Colonic mucosa (tissue), 4 donors: Measurements from ENCODE around the gene MAPKAPK3. TPM values are rescaled to one million over a fixed set of nuclear protein-coding genes. Genes with fewer than 3 reads are reported as not detected.
A peak's percentile ranks its signal among the peaks of the same experiment; 100 is the strongest.

ENCODE experiments used
- DNase-seq: peaks from one replicate; pipeline ENCODE4 v3.0.0-alpha.2; 2020
- H3K27ac ChIP-seq: fragments of 200-600 bp; one replicate; pipeline ENCODE4 v1.8.0; 2021
- H3K27me3 ChIP-seq: fragments of 200-600 bp; one replicate; pipeline ENCODE4 v1.8.0; 2021
- H3K36me3 ChIP-seq: fragments of 200-600 bp; one replicate; pipeline ENCODE4 v1.8.0; 2021
- H3K4me1 ChIP-seq: fragments of 200-600 bp; one replicate; pipeline ENCODE4 v1.8.0; 2021; ENCODE audit warnings: mild to moderate bottlenecking
- H3K4me3 ChIP-seq: fragments of 200-600 bp; one replicate; pipeline ENCODE4 v1.8.0; 2021
- H3K9ac ChIP-seq, 2 donors: one replicate each; pipeline ENCODE4 v1.7.0; 2013; ENCODE audit warnings: control low read depth in 2 of 2, low read depth in 2 of 2, low read length in 2 of 2
- H3K9me3 ChIP-seq: fragments of 200-600 bp; one replicate; pipeline ENCODE4 v1.8.0; 2021
- intact Hi-C: fragments of 100-400 bp; cut with DNase I; formaldehyde crosslinking; loops from one replicate; pipeline ENCODE4 v1.14.1; 2022
- total RNA-seq, 2 donors: library from RNA; stranded (reverse); fragmentation: NEBNext Ultra II Directional in 1 of 2; extraction: Animal tissue kit (Norgen Biotek cat#: 25700) in 1 of 2; gene quantifications; one replicate each; pipeline ENCODE4 v1.2.1, GENCODE V29; 2021
- TF ChIP-seq, protein P1 (sequence below): fragments of 200-600 bp; IDR thresholded peaks from one replicate; pipeline ENCODE4 v1.8.0; 2022; ENCODE audit warnings: antibody characterized with exemption, mild to moderate bottlenecking
- donor health status: healthy.
- donor health status: DM: no; HTN: no; CAD: no.
- donor health status: DM: no; HTN: no; CAD: no.

MAPKAPK3 gene
- total RNA-seq, 2 donors from 2014 or later = 27.3 to 45.1 TPM

DNA sequence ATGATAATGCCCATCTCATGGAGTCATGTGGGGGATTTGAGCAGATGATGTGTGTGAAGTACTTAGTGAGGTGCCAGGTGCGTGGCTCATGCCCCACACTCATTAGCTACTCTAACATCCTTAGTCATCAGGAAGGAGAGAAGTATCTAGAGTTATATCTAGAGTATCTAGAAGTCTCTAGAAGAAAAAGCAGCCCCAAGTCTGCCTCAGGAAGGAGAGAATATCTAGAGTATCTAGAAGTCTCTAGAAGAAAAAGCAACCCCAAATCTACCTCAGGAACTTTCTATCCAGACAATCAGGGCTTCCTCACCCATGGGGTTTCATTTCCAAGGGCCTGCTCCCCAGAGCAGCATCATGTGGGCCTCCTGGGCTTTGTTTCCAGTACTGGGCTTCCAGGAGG, 33.1 kb downstream of the MAPKAPK3 start:
- Histone ChIP-seq H3K9me3 (no peaks in the 10 kb centered on the region), H3K27me3 (no peaks in the 10 kb centered on the region), H3K4me1 (no peaks in the 10 kb centered on the region), H3K4me3 (no peak overlapping the region), H3K36me3 (no peaks in the 10 kb centered on the region), H3K27ac (no peak overlapping the region), H3K9ac (no peak overlapping the region)
- intact Hi-C loops = no loop called here
- DNase-seq = no peak
- TF ChIP-seq, protein P1, sequence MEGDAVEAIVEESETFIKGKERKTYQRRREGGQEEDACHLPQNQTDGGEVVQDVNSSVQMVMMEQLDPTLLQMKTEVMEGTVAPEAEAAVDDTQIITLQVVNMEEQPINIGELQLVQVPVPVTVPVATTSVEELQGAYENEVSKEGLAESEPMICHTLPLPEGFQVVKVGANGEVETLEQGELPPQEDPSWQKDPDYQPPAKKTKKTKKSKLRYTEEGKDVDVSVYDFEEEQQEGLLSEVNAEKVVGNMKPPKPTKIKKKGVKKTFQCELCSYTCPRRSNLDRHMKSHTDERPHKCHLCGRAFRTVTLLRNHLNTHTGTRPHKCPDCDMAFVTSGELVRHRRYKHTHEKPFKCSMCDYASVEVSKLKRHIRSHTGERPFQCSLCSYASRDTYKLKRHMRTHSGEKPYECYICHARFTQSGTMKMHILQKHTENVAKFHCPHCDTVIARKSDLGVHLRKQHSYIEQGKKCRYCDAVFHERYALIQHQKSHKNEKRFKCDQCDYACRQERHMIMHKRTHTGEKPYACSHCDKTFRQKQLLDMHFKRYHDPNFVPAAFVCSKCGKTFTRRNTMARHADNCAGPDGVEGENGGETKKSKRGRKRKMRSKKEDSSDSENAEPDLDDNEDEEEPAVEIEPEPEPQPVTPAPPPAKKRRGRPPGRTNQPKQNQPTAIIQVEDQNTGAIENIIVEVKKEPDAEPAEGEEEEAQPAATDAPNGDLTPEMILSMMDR = no peak

DNA sequence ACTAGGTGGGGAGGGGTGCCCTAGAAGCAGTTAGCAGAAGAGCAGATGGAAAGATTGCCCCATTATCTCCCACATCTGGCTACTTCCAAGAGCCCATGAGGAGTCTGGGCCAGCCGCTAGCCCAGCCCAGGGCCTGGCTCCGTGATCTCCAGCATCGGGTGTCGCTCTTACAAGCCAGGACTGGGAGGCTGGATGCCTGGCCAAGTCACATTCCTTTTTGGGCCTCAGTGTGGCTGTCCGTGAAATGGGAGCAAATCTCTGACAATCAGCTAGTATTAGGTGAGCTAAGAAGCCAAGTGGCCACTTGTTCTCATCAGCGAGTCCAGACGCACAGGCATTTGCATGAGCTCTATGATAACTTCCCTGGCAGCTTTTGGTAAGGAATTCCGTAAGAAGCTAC, 34.5 kb downstream of the MAPKAPK3 start:
- no peaks in the 10 kb centered on the region for H3K9me3 ChIP-seq
- H3K27ac ChIP-seq = no peak overlapping the region
- H3K9ac ChIP-seq = no peak overlapping the region
- TF ChIP-seq, protein P1 = no peak
- no peak overlapping the region for H3K4me3 ChIP-seq
- no peaks in the 10 kb centered on the region for H3K36me3 ChIP-seq
- intact Hi-C loops = no loop called here
- DNase-seq = no peak
- H3K27me3 ChIP-seq = no peaks in the 10 kb centered on the region
- H3K4me1 ChIP-seq = no peaks in the 10 kb centered on the region

DNA sequence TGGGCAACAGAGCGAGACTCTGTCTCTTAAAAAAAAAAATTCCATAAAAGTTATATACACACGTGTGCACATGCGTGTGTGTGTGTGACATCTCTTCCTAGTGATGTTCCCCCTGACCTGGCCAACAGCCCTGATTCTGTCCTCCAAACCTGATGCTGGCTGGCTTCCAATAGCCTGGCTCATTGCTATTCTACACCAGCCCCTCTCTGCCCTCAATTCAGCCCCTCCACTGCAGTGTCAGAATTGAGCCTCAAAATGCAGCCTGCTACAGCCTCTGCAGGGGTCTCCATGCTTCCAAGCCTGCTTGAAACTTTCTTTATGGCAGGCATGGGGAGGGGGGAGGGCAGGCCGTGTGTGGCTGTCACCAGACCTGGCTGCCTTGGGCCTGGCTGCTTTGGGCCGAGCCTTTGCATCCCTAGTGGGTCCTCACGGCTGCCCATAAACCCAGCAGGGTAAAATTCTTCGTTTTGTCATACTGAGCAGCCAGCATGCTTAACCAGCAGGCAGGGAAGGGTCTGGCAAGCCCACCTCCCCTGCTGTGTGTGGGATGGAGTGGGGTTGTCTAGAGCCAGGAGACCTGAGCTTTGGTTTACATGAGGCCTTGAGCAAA, 35.1 kb downstream of the MAPKAPK3 start:
- intact Hi-C loops = no loop called here

DNA sequence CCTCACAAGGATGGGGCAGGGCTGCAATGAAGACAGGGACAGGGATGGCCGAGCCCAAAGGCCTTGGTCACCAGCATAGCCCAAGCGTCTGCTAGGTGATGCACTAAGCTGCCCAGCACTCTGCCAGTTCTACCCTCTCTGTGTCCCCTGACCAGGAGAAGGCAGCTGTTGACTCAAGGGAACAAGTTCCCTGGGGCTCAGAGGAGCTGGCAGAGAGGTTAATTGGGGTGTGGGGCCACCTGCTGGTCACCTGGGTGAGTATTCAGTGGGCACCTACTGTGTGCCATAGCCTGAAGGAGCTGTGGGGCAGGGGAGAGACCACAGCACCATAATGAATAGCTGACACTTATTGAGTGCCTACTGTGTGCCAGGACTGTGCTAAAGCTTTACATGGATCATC, 35.8 kb downstream of the MAPKAPK3 start:
- H3K27me3 ChIP-seq = no peaks in the 10 kb centered on the region

More for the DNA sequence above, 35.1 kb downstream of the MAPKAPK3 start:
- TF ChIP-seq, protein P1 = no peak
- H3K9me3 ChIP-seq = no peaks in the 10 kb centered on the region
- DNase-seq = no peak
- no peak overlapping the region for H3K4me3 ChIP-seq
- no peak overlapping the region for H3K9ac ChIP-seq
- no peaks in the 10 kb centered on the region for H3K27me3 ChIP-seq
- H3K4me1 ChIP-seq = no peaks in the 10 kb centered on the region
- H3K36me3 ChIP-seq = no peaks in the 10 kb centered on the region
- no peak overlapping the region for H3K27ac ChIP-seq

DNA sequence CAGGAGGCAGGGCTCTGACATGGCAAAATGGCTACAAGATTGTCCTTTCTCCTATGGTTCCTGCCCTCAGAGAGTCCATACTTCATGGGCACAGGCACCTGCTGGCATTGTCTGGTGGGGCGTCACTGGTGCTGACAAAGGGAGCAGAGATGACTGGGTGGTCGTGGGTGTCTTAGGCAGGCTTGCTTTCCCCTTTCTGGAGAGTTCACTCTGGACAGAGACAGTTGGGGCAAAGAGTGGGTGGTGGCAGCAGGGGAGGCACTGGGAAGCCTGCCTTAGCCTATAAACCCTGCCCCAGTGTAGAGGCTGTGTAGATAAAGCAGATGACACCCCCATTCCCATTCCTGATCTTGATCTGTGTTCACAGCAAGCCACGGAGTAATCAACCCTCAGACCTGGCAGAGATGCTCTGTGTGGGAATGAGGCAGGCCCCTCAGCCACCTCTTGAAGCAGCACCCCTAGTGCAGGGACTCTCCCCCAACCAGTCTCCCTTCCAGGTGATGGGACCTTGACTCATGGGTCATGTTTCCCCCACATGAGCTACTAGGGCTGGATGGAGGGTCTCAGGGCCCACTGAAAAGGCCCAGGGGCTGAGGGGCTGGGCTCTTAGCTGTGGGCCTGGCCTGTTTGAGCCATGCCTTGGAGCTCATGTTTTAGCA, 37.1 kb downstream of the MAPKAPK3 start:
- DNase-seq = no peak
- H3K27ac ChIP-seq = no peak overlapping the region
- TF ChIP-seq, protein P1 = no peak
- H3K36me3 ChIP-seq = no peaks in the 10 kb centered on the region
- intact Hi-C loops = no loop called here
- H3K9me3 ChIP-seq = no peaks in the 10 kb centered on the region
- H3K27me3 ChIP-seq = no peaks in the 10 kb centered on the region
- H3K4me3 ChIP-seq = no peak overlapping the region
- no peaks in the 10 kb centered on the region for H3K4me1 ChIP-seq
- H3K9ac ChIP-seq = no peak overlapping the region

More for the DNA sequence above, 35.8 kb downstream of the MAPKAPK3 start:
- Histone ChIP-seq H3K9me3 (no peaks in the 10 kb centered on the region), H3K4me3 (no peak overlapping the region), H3K4me1 (no peaks in the 10 kb centered on the region), H3K27ac (no peak overlapping the region), H3K9ac (no peak overlapping the region), H3K36me3 (no peaks in the 10 kb centered on the region)
- TF ChIP-seq, protein P1 = no peak
- intact Hi-C loops = no loop called here
- peak; percentile 47 for DNase-seq
